Stimulated activated CD4-positive, alpha-beta T cell treated with anti-CD3 and anti-CD28 coated beads, Interleukin-2, amount 100 ng/mL, for 48 hours (primary cell): ENCODE measurements around the gene PAX7.

Source experiments
- DNase-seq, 2 donors: peaks; one replicate each; pipeline ENCODE4 v3.0.0-alpha.2; 2020

PAX7 gene

DNA sequence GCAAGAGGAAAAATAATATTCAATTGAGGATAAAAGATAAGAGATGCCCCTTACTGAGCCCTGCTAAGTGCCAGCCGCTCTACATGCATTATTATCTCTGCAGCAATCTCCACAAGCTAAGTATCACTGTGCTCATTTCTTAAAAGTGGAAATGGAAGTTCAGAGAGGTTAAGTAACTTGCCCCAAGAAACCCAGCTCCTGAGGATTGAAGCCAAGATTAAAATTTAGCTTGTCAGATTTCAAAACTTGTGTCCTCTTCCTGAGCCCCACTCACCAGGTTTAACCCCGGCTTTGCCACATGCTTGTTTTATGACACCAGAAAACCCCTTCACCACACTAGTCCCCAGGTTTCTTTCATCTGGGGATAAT is 11.2 kb upstream of the PAX7 start:
- DNase-seq = no peak

GRCh38 chr1:18628511-18628910 is 2.1 kb upstream of the PAX7 start:
- DNase-seq = no peak

DNA sequence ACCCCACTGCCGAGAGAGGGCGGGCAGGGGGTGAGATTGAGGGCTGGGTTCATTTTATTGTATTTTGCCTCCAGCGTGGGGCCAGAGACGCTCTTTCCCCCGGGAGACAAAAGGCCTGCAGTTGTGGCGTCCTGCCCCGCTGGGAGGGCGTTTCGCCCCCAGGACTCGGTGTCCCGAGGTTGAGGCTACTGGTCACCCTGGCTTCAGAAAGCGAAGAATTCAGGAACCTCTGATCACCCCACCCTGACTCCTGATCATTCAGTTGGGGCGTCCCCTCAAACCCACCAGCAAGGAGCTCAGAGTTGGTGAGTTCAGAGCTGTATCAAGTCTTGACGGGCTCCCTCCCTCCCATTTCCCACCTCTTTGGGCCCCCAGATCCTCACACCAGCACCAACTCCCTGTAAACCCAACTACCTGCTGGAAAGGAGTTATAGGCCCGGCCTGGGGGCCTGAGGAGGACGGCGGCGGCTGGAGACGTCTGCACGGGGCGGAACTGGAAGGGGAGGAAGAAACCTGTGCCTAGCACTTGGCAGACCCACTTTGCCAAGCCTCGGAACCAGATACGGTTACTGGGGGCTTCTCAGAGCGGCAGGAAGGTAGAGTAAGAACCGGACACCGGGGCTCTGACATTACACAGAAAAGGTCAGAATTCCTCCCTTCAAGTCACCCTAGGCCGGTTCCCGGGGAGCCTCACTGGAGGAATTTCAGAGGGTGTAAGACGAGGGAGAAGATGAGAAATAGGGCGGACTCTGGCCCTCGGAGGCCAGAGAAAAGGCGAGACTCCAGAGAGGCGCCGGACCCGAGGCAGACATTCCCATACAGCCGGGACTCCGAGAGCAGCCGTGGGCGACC is 761 bp upstream of the PAX7 start:
- DNase-seq = no peak

- DNase-seq = no peak
Measured at GRCh38 chr1:18631496-18632217, 1.0 kb downstream of the PAX7 start.

- no peak for DNase-seq
Measured at GRCh38 chr1:18632218-18632588, 1.6 kb downstream of the PAX7 start.

GRCh38 chr1:18632783-18633421 is 2.3 kb downstream of the PAX7 start:
- DNase-seq = no peak

DNA sequence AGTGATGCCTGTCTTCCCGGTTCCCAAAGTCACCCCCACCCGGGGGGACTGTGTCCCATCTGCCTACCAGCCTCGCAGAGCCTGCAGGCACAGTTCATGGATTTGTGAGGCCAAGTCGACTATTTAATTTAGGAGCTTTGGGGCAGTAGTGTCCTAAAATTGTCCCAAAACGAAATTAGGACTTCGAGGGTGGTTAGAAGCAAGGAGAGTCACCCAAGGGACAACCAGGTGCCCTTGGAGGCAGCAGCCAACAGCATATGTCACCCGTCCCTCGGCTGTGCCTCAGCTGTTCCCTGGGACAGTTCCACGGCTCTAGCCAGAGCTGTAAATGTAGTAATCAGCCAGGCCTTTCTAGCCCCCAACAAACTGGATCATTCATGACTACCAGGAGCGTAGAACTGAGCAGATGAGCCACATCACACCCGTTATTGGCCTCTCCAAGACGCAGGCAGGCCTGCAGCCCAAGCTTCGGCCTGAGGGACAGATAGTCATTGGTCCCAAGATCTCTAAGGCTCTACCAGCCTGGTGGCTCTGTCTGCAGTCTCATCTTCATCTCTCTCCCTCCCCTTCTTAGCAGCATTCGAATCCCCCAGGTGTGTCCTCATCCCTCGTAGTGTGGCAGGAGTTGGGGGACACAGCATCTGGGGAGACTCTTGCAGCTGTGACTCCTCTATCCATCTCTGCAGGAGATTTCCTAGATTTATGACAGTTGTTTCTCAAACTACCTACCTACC is 2.9 kb downstream of the PAX7 start:
- DNase-seq = no peak

- DNase-seq = no peak
Measured at GRCh38 chr1:18634276-18634675, 3.6 kb downstream of the PAX7 start.

DNA sequence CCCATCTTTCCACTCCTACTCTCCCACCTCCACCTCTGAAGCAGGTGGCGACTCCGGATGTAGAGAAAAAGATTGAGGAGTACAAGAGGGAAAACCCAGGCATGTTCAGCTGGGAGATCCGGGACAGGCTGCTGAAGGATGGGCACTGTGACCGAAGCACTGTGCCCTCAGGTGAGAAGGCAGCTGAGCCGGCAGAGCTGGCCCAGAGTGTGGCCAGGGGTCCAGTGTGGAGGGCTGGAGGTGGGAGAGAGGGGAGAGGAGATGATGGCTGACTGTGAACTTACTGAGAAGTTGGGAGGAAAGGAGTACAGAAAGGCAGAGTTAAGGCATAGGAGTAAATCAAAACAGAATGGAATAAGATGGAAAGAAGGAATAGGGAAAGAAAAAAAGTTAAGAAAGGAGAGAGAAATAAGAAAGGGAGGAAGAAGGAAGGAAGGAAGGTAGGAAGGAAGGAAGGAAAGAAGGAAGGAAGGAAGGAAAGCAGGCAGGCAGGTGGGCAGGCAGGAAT is 4.5 kb downstream of the PAX7 start:
- no peak for DNase-seq

- no peak for DNase-seq
Measured at GRCh38 chr1:18635891-18636595, 5.4 kb downstream of the PAX7 start.

DNA sequence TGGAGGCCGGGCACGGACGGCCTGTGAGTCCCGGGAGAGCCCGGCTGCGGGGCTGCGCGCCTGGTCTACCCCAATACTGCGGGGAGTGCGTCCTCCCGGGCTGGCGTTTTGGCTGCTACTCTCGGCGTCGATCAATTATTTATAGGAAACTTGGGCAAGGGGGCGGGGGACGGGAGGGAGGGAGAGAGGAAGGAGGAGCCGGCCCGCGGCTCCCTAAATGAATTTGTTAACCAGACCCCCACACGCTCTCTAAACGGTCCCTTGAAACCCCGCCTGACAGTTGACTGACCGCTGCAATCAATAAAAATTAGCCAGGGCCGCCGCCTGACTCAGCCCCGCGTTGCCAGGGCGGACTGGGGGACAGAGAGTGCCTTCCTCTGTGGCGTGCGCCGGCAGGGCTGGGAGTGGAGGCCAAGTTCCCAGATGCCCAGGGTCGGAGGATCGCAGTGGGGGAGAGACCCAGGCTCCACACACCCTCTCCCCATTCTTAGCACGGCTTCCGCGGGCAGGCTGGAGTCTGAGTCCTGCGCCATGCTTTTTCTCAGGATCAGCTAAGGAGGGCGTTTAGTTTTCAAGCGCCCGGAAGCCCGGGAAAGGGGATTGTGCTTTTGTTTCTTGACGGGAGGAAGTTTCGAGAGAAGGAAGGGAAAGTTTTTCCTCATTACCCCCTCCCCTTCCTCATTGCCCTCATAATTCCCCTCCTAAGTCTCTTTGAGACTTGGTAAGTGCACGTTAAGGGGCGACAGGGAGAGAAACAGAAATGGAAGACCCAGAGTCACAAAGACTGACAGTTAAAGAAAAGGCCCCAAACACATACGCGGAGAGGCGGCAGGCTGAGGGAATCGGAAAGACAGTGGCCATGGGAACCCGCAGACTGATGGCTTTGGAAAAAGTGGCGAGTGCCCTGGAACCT is 6.2 kb downstream of the PAX7 start:
- no peak for DNase-seq

GRCh38 chr1:18637511-18637960 is 6.9 kb downstream of the PAX7 start:
- no peak for DNase-seq

DNA sequence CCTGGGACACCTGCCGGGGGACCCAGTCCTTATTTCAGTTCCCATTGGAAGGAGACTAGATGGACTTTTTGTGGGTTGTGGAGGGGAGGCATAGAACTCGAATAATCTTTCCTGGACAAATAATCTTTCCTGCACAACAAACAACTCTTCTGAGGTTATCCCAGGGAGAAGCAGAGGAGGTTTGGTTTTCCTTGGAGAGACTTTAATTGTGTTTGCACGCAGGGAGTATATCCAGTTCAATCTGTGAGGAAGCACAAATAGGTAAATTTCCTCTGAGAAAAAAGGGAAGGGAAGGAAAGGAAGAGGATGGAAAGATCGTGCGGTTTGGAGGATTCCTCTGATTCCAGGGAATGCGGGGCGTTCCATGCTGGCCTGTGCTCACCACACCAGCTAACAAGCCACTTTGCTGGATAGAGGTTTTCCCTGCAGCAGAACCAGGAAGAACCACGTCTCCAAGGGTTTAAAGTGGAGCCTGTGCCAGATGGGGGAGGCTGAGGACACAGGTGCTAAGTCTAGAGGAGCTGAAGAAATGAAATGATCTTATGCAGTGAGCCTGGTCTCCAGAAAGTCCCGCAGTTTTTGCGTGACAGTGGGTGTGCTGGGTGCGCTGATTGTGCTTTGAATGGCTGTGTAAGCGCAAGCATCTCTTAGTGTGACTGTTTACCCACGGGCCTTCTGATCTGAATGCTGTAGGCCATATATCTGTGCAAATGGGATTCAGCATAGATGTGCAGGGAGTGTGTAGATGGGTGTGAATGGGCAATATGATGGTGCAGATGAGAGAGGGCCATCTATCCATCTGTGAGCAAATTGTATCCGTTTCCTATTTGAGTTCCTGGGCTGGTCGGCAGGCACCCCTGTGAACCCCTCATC is 7.6 kb downstream of the PAX7 start:
- no peak for DNase-seq

GRCh38 chr1:18638835-18639364 is 8.3 kb downstream of the PAX7 start:
- DNase-seq = no peak

GRCh38 chr1:18639368-18640055 is 8.9 kb downstream of the PAX7 start:
- no peak for DNase-seq

GRCh38 chr1:18640228-18641004 is 9.8 kb downstream of the PAX7 start:
- no peak for DNase-seq

DNA sequence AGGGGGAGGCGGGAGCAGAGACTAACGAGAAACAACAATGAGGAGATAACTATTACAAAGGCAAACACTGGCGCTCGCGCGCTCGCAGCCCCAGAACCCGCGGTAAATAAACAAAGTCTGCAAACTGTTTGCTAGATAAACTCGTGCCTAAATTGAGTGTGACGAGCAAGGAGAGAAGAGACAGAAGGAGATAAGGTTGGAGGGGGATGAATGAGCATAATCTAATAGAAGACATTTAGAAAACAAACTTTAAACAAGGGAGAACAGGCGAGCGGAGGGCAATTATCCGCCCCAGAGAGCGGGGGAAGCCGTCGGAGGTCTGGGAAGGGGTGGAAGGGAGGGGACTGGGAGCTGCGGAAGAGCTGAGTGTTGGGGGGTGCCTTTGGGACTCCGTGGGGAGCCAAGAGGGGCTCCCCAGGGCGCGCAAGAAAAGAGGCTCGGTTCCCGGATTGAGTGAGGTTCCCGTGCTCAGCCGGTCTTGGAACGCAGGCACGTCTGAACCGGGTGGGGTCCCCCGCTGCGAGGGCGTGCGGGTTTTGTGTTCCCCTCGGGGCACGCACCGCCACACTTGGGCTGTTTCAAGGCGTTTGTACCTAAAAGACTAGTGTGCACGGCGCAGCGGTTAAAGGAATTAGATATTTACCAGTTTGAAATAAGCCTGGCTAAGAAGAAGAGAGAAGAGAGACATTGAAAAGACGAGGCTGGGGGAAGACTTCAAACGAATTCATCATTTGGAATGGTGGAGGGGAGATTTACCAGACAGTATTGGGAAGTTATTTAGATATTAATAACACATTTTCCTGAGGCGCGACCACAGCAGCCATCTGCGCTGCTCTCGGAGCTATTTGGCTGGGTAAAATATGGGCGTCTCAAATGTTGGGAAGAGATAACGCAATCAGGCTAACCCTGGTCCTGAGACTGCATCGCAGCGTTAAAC is 10.6 kb downstream of the PAX7 start:
- DNase-seq = no peak
